ENCODE results near the gene EPS8L3.
"Not testable (repeated sequence)": the region's sequence is repeated elsewhere in the genome, so short reads cannot be mapped to it uniquely, and the experiment has no call there.

The EPS8L3 gene

DNA sequence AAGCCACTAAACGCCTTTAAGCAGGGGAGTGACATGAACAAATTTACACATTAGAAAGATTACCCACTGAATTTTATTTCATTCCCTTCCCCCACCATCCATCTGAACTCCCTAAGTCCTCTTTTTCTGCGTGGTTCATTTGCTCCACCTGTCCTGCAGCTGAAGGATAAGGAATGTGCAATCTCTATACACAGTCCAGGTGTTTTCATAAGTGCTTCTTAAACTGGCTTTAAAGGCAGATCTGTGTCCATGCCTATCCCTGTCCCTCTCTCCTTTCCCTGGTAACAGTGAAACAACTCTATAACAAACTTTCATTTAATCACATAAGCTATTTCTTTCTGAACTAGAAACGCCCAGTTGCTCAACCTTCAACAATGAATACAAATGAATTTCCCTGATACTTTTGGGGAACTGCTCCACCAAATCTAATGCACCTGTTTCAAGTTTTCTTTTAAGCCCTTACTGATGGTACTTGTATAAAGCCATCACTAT is 31.3 kb downstream of the EPS8L3 start:
- no peak for DNase-seq

DNA sequence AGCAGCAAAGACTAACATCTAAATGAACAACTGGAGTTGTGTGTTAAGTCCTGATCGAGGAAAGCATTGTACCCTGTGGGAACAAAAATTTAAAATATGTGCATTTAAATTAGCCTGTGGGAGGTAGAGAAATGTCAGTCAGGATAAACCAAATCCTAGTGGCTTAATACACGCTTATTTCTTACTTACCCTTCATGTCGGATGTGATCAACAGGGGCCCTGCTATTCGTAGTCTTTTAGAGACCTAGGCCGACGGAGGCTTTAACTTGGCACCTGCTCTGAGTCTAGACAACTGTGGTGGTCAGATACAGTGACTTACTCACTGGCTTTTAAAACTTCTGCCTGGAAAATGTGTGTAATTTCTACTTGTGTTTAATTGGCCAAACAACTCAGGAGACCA is 33.1 kb downstream of the EPS8L3 start:
- DNase-seq: no peak

DNA sequence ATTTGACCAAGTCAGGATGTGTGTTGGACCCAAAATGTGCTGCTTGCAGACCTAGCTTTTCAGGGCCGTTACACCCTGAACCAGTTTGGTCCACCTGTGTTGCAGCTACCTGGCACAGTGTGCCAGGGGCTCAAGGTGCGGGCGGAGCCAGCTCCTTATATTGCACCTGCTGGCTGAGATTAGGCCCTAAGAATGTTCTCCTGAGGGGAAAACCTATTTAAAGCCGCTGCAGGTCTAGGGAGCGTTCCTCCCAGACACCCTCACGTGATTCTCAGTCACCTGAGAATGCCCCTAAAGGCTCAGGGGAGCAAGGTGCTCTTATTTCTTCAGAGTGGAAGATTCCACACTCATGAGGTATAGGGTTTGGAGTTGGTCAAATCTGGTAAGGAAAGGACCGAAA is 34.9 kb downstream of the EPS8L3 start:
- no peak for DNase-seq

DNA sequence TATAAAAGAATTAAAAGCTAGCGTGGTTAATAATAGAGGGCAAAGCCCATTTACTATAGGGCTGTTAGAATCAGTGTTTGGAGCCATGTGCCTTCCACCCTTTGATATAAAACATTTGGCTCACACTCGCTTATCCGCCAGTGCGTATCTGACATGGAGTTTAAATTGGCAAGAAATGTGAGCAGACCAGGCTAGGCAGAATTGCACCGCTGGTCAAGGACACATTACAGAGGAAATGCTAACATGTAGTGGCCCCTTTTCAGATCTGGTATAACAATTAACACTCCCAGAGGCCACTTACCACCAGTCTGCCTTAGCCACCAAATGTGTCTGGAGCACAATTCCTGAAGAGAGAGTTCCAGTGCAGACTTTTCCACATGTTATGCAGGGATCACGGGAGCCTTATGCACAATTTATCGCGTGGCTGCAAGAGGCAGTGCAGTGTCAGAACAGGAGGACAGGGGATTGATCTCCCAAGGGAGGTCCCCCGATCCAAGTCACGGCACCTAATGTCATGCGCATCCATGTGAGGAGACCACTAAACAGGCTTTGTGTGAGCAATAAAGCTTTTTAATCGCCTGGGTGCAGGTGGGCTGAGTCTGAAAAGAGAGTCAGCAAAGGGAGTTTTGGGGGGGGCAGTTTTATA is 36.9 kb downstream of the EPS8L3 start:
- DNase-seq: no peak

DNA sequence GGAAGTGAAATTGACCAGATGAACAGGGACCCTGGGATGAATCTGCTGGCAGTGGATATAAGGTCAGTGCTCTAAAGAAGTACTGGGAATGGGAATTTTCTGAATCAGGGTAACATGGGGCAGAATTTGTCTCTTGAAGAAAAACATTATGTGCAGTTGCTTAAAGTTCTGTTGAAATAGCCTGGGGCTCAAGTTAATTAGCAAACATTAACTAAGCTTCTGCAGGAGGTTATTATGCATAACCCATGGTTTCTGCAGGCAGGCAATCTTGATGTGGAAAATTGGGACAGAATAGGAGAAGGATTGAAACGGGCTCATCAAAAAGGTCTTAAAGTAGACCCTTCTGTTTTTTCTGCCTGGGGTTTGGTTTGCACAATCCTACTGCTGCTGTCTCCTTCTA is 37.7 kb downstream of the EPS8L3 start:
- DNase-seq: no peak

DNA sequence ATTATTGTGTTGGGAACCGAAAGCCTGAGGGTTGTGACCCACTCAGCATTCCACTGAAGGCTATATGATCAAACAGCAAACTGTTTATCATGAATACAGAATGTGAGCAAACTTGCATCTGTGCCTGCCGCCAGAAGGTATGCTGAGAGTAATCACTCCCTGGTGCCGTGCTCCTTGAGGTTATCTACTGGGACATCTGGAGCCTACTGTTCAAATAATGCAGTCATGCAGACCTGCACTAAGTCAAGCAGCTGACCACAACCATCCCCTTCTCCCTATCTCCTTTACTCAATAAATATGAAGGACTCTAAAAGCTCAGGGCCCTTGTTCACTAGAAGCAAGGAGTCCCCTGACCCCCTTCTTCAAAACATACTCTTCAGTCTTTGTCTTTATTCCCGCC is 38.2 kb downstream of the EPS8L3 start:
- DNase-seq: no peak

DNA sequence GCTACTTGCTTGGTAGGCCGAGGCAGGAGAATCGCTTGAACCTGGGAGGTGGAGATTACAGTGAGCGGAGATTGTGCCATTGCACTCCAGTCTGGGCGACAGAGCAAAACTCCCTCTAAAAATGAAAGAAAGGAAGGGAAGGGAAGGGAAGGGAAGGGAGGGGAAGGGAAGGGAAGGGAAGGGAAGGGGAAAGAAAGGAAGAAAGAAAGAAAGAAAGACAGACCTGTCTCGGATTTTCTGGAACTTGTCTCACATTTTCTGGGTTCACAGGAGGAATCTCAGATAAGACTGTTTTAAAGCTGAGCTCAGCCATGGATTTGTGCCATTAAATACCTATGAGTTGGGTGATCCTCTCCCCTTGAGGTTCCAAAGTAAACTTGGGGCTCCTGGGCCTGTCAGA is 38.8 kb downstream of the EPS8L3 start:
- DNase-seq: no peak

DNA sequence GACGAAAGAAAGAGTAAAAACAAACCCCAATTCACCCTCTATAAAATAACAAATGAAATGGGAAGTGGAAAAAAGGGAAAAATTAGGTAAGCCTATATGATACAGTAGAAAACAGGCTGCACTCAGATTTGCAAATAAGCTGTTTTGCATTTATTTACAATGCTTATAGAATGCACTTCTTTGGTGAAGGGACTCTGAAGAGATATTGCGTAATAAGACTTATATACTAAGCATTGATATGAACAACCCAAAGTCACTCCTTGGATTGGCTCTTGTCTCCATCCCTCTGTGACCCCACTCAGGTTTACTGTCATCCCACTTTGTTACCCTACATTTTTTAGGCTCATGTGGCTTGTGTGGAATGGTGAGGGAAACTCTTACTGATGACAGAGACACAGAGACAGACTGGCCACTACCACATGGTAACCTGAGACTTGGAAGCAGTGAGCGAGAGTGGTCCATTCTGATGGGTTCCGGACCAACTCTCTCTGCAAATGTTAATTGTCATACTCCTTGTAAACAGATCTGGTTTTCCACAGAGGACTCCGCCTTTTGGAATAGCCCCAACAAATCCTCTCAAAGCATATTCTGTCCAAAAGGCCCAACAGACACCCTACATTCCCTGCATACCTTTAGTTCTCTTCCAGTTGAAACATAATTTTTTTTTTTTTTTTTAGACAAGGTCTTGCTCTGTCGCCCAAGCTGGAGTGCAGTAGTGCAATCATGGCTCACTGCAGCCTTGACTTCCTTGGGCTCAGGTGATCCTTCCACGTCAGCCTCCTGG is 40.6 kb downstream of the EPS8L3 start:
- no peak for DNase-seq

DNA sequence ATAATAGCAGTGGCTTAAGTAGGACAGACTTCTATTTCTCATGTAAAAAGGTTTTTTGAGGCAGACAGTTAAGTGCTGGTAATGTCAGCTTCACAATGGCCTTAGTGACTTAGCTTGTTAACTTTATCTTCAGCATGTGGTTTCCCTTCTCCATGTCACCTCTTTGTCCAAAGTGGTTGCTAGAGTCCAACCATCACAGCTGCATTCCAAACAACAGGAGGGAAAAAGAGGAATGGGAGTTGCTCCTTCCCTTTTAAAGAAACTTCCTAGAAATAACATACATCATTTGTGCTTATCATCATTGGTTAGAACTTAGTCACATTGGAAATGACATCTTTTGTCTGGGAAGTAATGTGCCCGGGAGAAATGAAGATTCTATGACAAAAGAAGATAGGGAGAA is 41.8 kb downstream of the EPS8L3 start:
- no peak for DNase-seq

DNA sequence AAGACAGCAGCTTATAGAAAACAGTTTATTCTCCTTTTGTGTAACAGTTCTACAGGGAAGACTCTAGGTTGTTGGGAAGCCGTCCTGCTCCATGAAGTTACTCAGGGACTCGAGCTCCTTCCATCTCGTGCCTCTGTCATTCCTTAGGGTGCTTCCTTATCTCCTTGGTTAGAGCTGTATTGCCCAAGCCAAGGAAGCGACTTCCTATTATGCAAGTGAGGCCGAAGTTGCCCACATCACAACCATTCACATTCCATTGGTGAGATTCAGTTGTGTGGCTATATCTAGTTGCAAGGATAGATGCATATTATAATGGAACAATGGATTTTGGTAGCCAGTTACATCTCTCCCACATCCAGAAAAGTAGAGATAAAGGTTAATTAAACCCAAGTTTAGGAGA is 42.7 kb downstream of the EPS8L3 start:
- no peak for DNase-seq

DNA sequence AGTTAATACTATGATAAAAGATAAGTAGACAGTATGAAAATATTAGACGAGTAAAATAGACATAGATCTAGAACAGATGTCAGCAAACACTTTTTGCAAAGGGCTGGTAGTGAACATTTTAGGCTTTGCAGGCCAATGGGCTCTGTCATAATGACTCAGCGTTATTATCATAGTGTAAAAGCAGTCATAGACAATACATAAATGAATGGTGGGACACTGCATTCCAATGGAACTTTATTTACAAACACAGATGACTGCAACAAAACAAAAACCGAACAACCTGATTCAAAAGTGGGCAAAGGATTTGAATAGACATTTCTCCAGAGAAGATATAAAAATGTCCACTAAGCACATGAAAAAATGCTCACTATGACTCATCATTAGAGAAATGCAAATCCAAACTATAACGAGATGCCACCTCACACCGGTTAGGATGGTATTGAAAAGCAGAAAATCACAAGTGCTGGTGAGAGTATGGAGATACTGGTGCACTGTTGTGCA is 44.3 kb downstream of the EPS8L3 start:
- DNase-seq: no peak

DNA sequence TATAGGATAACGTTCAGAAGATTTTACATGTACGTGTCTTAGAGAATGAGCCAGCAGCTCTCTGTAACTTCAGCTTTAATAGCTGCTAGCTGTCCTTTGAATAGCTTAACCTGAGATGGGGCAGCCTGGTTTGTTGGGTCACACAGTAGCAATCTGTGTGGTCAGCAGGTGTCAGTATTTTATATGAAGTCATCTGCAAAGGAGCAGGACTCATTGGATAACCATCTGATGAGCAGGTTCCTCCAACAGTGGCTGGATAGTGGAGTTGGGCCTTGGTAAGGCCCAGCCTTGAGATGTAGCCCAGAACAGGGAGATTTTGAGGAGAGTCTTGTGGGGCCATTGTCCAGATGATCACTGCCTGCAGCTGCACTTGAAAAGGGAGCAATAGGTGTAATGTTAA is 45.2 kb downstream of the EPS8L3 start:
- no peak for DNase-seq

DNA sequence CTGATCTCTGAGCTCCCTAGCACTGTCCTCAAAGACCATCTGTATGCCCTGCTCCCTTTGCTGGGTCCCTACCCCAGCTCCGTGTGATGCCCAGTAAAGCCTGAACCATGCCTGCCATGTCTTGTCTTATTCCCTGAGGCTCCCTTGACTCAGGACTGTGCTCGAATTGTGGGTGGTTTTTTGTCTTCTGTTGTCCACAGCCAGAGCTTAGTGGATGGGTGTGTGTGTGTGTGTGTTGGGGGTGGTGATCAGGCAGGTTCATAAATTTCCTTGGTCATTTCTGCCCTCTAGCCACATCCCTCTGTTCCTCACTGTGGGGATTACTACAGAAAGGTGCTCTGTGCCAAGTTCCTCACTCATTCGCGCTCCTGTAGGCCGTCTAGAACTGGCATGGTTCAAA is 46.0 kb downstream of the EPS8L3 start:
- DNase-seq: no peak

DNA sequence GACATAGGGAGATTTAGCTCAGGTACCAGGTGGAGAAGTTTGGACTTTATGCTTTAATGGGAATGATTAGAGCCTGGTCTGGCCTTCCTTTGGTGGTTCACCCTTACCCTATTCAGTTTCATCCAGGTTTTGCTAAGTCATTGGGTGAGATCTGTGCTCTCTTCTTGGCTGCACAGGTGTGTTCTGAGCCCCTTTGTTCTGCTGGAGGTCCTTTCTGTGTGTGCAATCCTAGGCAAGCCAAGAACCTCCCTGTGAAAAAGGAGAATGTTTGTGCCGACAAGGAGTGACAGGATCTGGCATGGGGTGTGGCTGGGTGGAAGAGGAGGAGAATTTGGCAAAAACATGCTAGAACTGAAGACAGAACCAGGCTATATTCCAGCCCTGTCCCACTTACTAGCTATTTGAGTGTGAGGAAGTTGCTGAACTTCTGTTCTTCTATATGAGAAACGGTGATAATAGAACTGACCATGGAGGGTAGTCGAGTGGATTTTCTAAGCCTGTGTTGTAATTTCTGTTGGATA is 47.1 kb downstream of the EPS8L3 start:
- DNase-seq: no peak

DNA sequence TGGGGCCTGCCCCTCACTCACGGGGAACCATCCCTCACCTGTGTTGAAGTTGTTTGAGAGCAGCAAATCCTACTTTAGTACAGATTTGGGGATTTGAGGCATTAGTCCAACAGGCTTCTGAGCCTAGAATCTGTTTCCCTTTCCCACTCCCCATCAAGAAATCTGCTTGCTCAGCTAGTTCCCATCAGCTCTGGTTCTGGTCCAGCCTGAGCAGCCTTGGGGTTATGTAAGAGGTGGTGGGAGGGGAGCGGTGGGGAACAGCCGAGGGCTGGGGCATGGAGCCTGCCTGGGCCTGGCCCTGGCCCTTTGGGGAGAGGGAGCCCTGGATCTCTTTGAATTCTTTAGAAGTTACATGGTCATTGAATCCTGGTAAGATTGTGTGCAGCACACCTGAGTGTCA is 47.6 kb downstream of the EPS8L3 start:
- no peak for DNase-seq

DNA sequence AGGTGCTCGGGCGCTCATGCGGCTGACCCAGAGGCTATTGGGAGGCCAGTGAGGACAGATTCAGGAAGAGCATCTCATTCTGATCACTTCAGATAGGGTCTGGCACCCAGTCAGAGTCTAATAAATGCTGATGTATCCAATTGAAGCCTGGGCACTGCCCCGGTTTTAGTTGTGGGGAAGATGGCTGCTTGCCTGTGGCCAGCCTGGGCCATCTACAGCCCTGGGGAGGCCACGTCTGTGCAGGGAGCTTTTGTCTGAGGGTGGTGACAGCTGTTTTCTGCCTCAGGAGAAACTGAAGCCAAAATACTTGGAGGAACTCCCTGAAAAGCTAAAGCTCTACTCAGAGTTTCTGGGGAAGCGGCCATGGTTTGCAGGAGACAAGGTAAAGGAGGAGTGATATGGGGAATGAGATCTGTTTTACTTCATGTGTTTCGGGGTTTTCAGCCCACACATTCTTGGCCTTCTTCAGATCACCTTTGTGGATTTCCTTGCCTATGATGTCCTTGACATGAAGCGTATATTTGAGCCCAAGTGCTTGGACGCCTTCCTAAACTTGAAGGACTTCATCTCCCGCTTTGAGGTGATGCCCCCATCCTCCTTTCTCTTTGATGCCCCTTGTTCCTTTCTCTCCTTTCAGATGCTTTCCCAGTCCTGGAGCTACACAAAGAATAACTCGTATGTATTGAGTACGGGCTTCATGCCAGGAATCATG is 48.9 kb downstream of the EPS8L3 start:
- DNase-seq: no peak

DNA sequence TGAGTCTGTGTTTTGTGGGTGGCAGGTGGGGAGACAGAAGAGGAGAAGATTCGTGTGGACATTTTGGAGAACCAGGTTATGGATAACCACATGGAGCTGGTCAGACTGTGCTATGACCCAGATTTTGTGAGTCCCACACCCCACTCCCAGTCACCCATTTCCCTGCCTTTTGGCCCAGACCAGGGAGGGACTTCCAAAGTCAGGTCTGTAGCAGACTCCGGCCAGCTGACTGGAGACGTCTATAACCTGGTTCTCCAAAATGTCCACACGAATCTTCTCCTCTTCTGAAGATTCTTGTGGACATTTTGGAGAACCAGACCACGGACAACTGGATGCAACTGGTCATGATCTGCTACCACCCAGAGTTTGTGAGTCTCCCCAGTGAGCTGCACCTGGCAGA is 50.1 kb downstream of the EPS8L3 start:
- DNase-seq: no peak

DNA sequence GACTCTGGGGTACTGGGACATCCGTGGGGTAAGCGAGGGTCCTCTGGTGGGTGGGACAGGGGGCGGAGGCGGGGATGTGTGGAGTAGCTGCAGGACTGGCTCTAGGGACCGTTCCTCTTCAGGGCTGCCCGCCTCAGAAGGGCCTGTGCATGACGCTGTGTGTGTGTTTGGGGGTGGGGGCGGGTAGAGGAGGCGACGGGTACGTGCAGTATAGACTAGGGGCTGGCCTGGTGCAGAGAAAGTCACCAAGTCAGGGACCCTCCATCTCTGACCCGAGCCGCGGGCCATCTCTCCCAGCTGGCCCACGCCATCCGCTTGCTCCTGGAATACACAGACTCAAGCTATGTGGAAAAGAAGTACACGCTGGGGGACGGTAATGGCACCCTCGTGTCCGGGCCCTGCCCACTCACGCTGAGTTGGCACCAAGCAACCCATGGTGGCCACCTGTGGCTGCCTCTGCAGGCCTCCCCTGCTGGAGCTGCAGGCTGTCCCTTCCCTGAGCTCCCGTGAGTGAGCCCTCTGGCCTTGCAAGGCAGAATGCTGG is 51.3 kb downstream of the EPS8L3 start:
- no peak for DNase-seq

DNA sequence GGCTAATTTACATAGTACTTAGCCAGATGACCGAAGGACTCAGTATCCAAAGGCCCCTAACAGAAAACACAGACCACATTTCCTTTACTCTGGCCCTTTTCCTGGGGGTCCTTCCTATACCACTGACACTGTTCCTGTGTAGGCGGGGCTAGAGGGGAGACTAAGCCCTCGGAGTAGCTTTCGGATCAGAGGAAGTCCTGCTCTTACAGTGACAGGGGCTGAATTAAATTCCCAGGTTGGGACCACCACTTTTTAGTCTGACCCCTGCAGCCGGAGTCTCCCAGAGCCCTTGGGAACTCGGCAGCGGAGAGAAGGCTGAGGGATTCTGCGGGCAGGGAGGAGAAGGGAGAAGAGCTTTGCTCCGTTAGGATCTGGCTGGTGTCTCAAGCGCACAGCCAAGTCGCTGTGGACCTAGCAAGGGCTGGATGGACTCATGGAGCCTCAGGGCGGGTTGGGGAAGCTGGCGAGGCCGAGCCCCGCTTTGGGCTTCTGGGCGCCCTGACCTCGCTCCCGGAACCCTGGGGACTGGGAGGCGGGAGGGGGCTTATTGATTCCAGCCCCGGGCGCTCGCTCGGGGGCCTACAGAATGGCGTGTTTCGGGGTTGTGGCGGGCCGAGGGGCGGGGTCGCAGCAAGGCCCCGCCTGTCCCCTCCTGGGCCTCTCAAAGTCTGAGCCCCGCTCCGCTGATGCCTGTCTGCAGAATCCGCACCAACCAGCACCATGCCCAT is 52.0 kb downstream of the EPS8L3 start, which contains the start of gene GSTM5:
Gene GSTM5, plus strand, starts transcription at position 659 of the 728 bp plus-strand sequence. Its CDS starts 62 bp downstream, at position 721.
- not testable (repeated sequence) for DNase-seq

DNA sequence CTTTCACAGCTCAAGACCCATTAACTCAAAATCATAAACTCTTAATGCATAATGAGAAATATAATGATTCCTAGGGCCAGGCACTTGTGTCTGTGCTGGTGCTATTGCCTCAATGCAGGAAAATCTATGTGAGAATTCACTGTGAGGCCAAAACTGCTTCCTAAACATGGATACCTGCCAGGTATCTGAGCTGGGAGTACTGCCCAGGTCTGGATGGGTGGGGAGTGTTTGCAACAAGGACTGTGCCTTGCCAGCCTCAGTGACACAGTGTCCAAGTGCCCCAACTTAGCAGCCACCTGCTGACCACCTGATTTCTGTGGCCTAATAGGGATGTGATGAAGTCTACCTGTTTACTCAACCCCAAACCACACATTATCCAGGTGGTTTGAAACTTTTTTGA is 53.9 kb downstream of the EPS8L3 start:
- not testable (repeated sequence) for DNase-seq

DNA sequence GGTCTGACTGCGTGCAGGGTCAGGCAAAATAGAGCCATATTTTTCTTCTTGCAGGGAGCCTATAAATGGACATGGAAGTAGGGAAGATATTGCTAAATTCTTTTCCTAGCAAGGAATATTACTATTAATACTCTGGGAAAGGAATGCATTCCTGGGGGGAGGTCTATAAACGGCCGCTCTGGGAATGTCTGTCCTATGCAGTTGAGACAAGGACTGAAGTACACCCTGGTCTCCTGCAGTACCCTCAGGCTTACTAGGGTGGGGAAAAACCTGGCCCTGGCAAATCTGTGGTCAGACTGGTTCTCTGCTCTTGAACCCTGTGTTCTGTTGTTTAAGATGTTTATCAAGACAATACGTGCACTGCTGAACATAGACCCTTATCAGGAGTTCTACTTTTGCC is 54.8 kb downstream of the EPS8L3 start:
- DNase-seq: not testable (repeated sequence)

DNA sequence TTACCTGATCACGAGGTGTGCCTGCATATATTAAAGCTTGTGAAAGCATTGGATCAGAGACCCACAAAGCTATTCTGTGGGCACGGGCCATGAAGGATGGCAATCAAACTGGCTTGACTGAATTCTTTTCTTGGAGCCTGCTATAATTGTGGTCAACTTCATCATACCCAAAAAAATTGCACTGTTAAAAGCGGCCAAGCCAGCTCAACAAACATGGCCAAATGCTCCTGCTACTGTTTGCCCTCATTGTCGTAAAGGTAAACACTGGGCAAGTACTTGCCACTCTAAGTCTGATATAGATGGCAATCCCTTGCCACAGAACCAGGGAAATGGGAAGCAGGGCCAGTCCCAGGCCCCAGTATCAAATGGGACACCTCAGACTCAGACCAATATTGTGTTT is 58.3 kb downstream of the EPS8L3 start:
- no peak for DNase-seq

All from NCI-H2107 (cell line).